GM12801 (cell line): ENCODE results near the gene PCDH15.

ENCODE experiments used
- TF ChIP-seq, protein P1 (sequence below): IDR thresholded peaks from one replicate; pipeline ENCODE4 v1.5.1; 2011; ENCODE audit warnings: control low read depth; ENCODE audit not compliant: insufficient read length; ENCODE audit errors: extremely low read depth

Gene PCDH15

DNA sequence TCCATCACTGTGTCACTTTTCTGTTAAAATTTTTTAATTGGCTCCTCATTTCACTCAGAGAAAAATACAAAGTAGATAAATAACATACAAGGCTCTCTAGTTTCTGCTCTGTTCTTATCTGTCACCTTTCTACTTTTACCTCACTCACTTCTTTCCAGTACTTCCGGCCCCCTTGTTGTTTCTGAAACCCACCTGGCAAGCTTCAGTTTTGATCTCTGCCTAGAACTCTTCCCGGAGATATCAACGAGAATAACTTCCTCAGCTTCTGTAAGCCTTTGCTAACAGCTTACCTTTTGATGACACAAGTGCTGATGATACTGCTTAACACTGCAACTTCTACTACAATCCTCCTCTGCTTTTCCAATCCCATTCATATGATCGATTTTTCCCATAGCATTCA is 566.2 kb downstream of the PCDH15 start:
- TF ChIP-seq, protein P1, sequence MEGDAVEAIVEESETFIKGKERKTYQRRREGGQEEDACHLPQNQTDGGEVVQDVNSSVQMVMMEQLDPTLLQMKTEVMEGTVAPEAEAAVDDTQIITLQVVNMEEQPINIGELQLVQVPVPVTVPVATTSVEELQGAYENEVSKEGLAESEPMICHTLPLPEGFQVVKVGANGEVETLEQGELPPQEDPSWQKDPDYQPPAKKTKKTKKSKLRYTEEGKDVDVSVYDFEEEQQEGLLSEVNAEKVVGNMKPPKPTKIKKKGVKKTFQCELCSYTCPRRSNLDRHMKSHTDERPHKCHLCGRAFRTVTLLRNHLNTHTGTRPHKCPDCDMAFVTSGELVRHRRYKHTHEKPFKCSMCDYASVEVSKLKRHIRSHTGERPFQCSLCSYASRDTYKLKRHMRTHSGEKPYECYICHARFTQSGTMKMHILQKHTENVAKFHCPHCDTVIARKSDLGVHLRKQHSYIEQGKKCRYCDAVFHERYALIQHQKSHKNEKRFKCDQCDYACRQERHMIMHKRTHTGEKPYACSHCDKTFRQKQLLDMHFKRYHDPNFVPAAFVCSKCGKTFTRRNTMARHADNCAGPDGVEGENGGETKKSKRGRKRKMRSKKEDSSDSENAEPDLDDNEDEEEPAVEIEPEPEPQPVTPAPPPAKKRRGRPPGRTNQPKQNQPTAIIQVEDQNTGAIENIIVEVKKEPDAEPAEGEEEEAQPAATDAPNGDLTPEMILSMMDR: no peak

DNA sequence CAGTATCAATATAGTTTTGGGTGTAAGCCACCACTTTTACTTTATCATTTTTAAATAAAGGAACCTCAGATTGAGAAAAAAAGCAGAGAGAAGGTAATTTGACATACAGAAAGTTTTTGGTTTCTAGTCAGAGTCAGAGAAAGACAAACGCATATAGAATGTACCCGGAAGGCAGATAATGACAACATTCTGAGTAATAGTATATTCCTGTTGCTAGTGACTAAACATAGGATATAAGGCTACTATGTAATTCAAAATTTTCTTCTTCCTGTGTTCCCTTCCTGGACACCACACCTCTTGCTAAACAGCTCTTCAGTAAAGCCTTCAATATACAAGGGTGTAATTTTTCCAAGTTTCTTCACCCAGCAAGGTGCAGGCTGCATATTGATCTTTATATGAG is 597.6 kb downstream of the PCDH15 start:
- TF ChIP-seq, protein P1: no peak

DNA sequence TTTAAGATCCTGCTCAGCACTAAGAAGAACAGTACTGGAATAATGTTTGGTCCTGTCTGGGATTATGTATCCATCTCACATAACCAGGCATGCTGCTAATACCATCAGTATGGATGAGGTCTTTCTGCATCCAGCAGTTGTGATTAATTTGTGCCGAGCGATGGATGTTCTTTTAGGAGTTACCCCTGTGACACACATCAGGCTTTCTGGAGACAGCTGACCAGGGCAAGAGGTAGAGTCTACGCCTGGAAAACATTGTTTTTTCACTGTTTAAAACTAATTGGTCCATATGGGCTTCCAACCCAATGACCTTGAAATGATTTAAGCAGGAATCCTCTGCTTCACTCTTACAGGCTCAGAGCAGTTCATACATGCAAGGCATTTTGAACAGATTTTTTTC is 603.0 kb downstream of the PCDH15 start:
- TF ChIP-seq, protein P1: no peak

DNA sequence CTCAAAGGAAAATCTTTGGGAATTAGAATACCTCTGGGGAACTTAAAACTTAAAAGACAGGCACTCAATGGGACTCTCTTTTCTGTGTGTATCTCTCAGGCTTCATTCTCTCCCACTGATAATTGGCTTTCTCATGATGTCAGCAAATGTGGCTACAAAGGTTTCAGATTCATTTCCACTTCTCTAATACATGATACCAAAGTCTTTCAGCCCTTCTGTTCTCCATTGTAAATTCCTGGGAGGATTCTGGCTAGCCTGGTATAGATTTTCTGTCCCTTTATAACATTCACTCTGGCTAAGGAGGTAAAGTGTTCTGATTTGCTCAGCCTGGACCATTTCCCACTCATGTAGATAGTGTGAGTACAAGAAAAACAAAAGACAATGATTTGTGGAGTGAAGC is 606.2 kb downstream of the PCDH15 start:
- TF ChIP-seq, protein P1: no peak

DNA sequence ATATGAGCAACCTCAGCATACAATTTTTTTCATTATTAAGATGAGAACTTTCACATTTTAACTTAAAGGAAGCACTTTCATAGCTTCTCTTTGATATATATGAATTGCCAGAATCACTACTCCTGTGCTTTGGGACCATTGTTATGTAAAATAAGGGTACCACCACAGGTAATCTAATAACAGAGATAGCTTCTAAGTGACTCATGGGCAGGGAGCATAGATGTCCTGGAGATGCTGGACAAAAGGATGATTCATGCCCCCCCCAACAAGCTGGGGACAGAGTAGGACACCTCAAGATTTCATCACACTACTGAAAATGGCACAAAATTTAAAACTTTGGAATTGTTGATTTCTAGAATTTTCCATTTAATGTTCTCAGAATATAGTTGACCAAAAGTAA is 641.1 kb downstream of the PCDH15 start:
- TF ChIP-seq, protein P1: no peak

DNA sequence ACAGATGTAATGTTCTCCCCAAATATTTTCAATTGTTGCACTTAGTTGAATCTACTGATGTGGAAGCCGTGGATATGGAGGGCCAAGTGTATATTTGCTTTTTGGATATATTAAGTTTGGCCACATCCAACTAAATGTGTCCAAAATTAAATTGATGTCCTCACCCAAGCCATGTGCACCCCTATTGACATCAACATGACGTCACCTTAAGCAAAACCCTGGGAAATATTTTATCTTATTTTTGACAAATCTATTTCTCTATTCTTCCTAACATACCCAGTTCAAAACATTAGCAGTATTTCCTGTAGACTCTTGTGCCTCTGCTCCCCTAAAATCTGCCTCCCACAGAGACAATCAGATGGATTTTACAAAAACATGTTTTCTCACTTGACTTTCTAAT is 652.5 kb downstream of the PCDH15 start:
- TF ChIP-seq, protein P1: no peak

DNA sequence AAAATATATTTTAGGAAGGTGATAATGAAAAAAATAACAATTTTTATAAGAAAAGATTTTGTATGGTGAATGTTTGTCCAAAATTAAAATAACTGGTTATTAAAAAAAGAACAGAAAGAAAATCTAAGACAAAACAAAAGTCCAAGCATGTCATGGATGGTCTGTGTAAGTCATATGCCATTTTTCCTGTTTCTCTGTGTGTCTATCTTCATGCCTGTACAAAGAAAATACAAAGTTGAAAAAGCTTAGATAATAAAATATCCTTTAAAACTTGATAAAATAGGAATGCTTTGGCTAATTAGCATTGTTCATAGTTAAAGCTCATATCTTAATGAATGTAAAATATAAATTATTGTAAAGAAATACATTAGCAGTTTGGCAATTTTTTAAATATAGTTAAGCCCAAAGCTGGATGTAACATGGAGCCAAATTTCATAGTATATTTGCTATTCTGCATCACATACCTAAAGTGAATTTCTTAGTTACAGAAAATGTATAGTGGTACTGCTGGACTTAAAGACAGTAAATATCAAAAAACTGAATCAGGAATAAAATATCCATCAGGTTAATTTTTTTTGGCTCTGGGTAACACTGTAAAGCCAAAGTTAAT is 661.1 kb downstream of the PCDH15 start:
- TF ChIP-seq, protein P1: no peak
